ENCODE data around the gene TOB1. TPM values are rescaled to one million over a fixed set of nuclear protein-coding genes. Genes with fewer than 3 reads are reported as not detected.
"Not testable (repeated sequence)": the region's sequence is repeated elsewhere in the genome, so short reads cannot be mapped to it uniquely, and the experiment has no call there.

TOB1 gene
- total RNA-seq, 2 experiments from 2014 or later = 40.7 to 44.7 TPM

DNA sequence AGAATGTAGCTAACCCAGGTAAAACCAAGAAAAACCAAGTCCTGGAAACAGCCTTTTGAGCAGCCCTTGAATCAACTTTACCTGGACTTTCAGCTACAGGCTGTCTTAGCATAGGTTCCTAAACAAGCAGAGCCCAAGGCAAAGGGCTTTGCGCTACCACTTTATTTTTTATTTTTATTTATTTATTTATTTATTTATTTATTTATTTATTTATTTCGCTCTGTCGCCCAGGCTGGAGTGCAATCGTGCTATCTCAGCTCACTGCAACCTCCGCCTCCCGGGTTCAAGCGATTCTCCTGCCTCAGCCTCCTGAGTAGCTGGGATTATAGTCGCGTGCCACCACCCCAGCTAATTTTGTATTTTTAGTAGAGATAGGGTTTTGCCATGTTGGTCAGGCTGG is 10.9 kb upstream of the TOB1 start:
- CTCF ChIA-PET = interaction anchor here (0.7 kb wide), 1 partner anchor 92 kb away, joined by 3 read pairs; no protein-coding TSS in a partner anchor
- H3K4me3 Mint-ChIP-seq; H3K36me3 Mint-ChIP-seq (ENCODE audit: low read depth); H3K27ac Mint-ChIP-seq; H3K9me3 Mint-ChIP-seq; intact Hi-C loops (cut with micrococcal nuclease); H3K27me3 Mint-ChIP-seq (ENCODE audit: low read depth); DNase-seq: not testable (repeated sequence)
- peaks cover 22% of the 10 kb centered on the region for H3K4me1 Mint-ChIP-seq (ENCODE audit: low read depth)

DNA sequence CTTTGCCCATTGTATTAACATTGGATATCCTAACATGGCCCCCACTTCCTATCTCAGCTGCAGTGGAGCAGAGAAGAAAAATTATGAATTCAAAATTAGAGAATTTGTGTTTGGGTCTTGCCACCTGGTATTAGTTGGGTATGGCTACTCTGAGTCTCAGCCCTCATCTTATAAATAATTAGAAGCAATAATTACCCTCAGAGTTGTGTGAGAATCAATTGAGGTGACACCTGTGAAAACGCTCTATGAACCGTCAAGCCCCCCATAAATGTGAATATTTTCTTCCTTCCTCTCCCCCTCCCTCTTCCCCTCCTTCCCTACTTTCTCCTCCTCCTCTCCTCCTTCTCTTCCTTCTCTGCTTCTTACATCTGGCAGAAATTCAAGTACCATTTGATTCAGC is 8.9 kb upstream of the TOB1 start:
- no peak for DNase-seq
- intact Hi-C loops (cut with micrococcal nuclease) = no loop called here
- H3K4me3 Mint-ChIP-seq = no peak overlapping the region
- peaks cover 4% of the 10 kb centered on the region for H3K9me3 Mint-ChIP-seq
- CTCF ChIA-PET = interaction anchor here (1.0 kb wide), 1 partner anchor 9 kb away, joined by 3 read pairs; no protein-coding TSS in a partner anchor
- no peaks in the 10 kb centered on the region for H3K36me3 Mint-ChIP-seq (ENCODE audit: low read depth)
- no peak overlapping the region for H3K27ac Mint-ChIP-seq
- peaks cover 27% of the 10 kb centered on the region for H3K4me1 Mint-ChIP-seq (ENCODE audit: low read depth)
- no peaks in the 10 kb centered on the region for H3K27me3 Mint-ChIP-seq (ENCODE audit: low read depth)

DNA sequence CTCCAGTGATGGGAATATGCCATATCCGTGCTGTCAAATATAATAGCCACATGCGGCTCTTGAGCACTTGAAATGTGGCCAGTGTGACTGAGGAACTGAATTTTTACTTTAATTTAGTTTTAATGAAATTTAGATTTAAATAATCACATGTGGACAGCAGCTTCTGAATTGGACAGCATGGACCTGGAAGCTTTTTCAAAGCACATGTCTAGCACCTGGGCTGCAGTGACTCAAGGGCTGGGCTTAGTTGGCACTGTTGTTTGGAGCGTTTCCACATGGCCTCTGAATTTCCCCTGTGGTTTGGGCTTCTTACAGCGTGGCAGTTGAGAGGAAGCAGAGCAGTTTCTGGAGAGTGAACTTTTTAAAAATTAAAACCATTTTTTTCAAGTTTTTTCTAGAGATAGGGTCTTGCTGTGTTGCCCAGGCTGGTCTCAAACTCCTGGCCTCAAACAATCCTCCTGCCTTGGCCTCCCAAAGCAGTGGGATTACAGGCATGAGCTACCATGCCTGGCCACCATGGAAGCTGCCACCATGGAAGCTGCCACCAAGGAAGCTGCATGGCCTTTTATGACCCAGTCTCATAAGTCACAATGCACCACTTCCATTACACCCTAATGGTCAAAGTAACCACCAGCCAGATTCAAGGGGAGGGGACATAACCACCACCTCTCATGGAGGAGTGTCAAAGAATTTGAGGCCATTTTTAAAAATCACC is 6.7 kb upstream of the TOB1 start:
- Mint-ChIP-seq H3K4me3 (no peak overlapping the region), H3K27ac (peak overlapping the region; percentile 53), H3K9me3 (no peaks in the 10 kb centered on the region), H3K36me3 (ENCODE audit: low read depth) (no peaks in the 10 kb centered on the region), H3K4me1 (ENCODE audit: low read depth) (peaks cover 43% of the 10 kb centered on the region), H3K27me3 (ENCODE audit: low read depth) (no peaks in the 10 kb centered on the region)
- CTCF ChIA-PET = interaction anchor here (0.6 to 4.4 kb wide), 10 partner anchors 12 to 311 kb away, joined by 3 to 9 read pairs (median 4); no protein-coding TSS in a partner anchor
- peak; percentile 85 for DNase-seq
- intact Hi-C loops (cut with micrococcal nuclease) = loop anchor here (1.0 kb wide), 2 partner anchors 14 to 46 kb away; no protein-coding TSS in a partner anchor

DNA sequence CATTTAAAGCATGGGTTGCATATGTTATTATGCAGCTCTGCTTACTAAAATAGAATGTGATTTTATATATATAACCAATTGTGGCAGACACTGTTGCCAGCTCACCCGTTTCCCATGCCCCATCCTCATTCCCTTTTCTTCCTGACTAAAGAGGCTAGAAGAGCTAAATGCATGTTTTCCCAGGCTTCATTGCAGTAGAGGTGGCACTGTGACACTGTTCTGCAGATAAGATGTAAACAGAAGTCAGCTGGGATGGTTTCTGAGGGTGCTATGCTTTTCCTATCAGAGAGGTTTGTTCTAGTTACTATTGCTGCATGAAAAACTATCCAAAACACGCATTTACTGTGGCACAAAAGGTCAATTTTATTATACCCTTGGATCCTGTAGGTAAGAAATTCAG is 5.7 kb upstream of the TOB1 start:
- Mint-ChIP-seq H3K4me1 (ENCODE audit: low read depth) (peaks cover 45% of the 10 kb centered on the region), H3K36me3 (ENCODE audit: low read depth) (no peaks in the 10 kb centered on the region), H3K27ac (peak overlapping the region; percentile 69), H3K27me3 (ENCODE audit: low read depth) (no peaks in the 10 kb centered on the region), H3K4me3 (peak overlapping the region; percentile 56), H3K9me3 (no peaks in the 10 kb centered on the region)
- CTCF ChIA-PET = interaction anchor here (0.7 to 4.4 kb wide), 7 partner anchors 13 to 150 kb away, joined by 3 to 9 read pairs (median 5); no protein-coding TSS in a partner anchor
- intact Hi-C loops (cut with micrococcal nuclease) = loop anchor here (1.0 kb wide), 3 partner anchors 15 to 47 kb away; no protein-coding TSS in a partner anchor
- no peak for DNase-seq

DNA sequence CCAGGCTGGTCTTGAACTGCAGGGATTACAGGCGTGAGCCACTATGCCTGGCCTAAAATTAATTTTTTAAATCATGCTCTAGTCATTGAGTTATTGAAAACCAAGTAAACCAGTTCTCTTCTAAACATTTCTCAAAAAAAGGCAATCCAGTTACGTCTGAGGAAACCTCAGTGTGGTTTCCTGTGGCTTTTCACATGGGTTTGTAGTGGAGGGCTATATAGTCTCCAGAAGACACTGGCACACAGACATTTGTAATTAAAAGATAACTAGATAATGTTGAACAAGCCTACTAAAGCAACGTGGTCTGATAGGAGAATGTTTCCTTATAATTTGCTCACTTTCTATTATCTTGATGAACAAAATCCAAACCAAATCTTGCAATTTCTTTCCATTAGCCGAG is 5.2 kb upstream of the TOB1 start:
- intact Hi-C loops (cut with micrococcal nuclease) = loop anchor here (1.0 kb wide), 1 partner anchor 39 kb away; no protein-coding TSS in a partner anchor
- H3K4me1 Mint-ChIP-seq (ENCODE audit: low read depth) = peaks cover 45% of the 10 kb centered on the region
- H3K36me3 Mint-ChIP-seq (ENCODE audit: low read depth) = no peaks in the 10 kb centered on the region
- no peaks in the 10 kb centered on the region for H3K27me3 Mint-ChIP-seq (ENCODE audit: low read depth)
- CTCF ChIA-PET = interaction anchor here (0.7 to 4.4 kb wide), 5 partner anchors 13 to 150 kb away, joined by 3 to 9 read pairs (median 3); no protein-coding TSS in a partner anchor
- H3K27ac Mint-ChIP-seq = peak overlapping the region; percentile 69
- DNase-seq = peak; percentile 61
- H3K4me3 Mint-ChIP-seq = peak overlapping the region; percentile 56
- H3K9me3 Mint-ChIP-seq = no peaks in the 10 kb centered on the region

DNA sequence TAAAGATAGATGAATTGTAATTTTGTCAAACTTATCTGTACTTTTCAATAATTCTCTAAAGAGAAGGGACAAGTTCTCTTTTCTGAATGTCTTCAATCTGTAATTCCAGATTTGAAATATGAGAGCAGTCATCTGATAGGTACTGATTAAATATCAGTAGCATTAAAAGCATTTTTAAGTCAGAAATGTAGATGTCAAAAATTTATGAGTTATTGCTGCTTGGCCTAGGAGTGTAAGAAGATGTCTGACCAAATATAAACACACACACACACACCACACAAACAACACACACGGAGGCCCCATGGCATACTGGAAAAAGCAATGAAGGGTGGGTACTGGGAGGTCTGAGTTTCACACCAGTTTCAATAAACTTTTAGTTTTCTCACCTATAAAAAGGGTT is 2.4 kb upstream of the TOB1 start:
- H3K27ac Mint-ChIP-seq = no peak overlapping the region
- no peaks in the 10 kb centered on the region for H3K9me3 Mint-ChIP-seq
- peaks cover 6% of the 10 kb centered on the region for H3K36me3 Mint-ChIP-seq (ENCODE audit: low read depth)
- peak overlapping the region; percentile 90 for H3K4me3 Mint-ChIP-seq
- no peaks in the 10 kb centered on the region for H3K27me3 Mint-ChIP-seq (ENCODE audit: low read depth)
- peaks cover 51% of the 10 kb centered on the region for H3K4me1 Mint-ChIP-seq (ENCODE audit: low read depth)
- intact Hi-C loops (cut with micrococcal nuclease) = loop anchor here (5.0 kb wide), 2 partner anchors 161 to 299 kb away; partner anchors contain the start of genes ANKRD40 and NME2
- CTCF ChIA-PET = interaction anchor here (0.7 kb wide), 1 partner anchor 8 kb away, joined by 3 read pairs; no protein-coding TSS in a partner anchor
- DNase-seq = no peak

DNA sequence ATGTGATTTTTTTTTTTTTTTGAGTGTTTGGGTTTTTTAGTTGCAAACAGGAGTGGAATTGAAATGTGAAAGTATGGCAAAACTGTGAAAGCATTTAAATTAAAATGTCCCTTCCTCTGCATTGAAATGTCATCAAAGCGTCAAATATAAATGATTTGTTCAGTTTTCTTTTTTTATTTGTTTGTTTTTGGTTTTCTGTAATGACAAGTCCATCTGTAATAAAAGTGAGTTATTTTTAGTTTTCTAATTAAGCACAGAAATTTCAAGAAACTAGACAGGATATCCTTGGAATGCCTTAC is 1.9 kb upstream of the TOB1 start:
- peaks cover 9% of the 10 kb centered on the region for H3K36me3 Mint-ChIP-seq (ENCODE audit: low read depth)
- no peaks in the 10 kb centered on the region for H3K9me3 Mint-ChIP-seq
- intact Hi-C loops (cut with micrococcal nuclease) = loop anchor here (5.0 kb wide), 2 partner anchors 161 to 299 kb away; partner anchors contain the start of genes ANKRD40 and NME2
- no peaks in the 10 kb centered on the region for H3K27me3 Mint-ChIP-seq (ENCODE audit: low read depth)
- peak overlapping the region; percentile 96 for H3K27ac Mint-ChIP-seq
- H3K4me1 Mint-ChIP-seq (ENCODE audit: low read depth) = peaks cover 52% of the 10 kb centered on the region
- H3K4me3 Mint-ChIP-seq = peak overlapping the region; percentile 90
- DNase-seq = no peak
- CTCF ChIA-PET = interaction anchor here (1.0 kb wide), 1 partner anchor 16 kb away, joined by 3 read pairs; no protein-coding TSS in a partner anchor

DNA sequence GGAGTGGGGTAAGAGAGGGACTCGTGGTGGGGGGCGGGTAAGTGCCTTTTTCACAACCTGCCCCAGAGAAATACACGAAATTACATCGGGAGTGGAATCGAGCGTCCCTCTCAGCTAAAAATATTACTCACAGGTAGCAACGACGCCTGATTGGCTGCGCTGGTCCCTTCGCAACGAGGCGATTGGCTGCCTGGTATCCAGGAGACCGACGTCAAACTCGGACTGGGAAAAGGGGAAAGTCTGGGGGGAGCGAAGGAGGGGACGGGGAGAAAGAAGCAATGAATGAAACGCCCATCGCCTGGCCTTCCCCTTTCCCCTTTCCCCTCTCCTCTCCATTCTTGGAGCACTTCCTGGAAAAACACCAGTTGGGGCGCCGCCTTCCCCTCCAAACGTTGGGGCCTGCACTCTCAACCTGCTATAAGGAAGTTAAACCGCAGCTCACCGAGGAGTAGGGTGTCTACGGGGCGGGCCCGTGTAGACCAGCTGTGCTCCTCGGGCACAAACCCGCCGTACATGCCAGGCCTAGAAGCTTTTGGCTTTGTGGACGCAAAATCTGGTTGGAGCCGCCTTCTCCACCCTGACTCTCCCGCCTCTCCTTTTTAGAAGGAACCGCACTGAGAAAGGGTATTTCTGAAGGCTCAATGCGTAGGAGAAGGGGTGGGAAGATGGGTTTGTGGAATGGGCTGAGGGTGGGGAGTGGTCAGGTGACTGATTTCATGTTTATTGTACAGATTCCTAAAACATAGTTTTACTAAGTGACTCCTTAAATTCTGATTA is 1.4 kb upstream of the TOB1 start:
- no peaks in the 10 kb centered on the region for H3K9me3 Mint-ChIP-seq
- peaks cover 13% of the 10 kb centered on the region for H3K36me3 Mint-ChIP-seq (ENCODE audit: low read depth)
- H3K27ac Mint-ChIP-seq = peak overlapping the region; percentile 96
- no peaks in the 10 kb centered on the region for H3K27me3 Mint-ChIP-seq (ENCODE audit: low read depth)
- peak overlapping the region; percentile 90 for H3K4me3 Mint-ChIP-seq
- DNase-seq = peak; percentile 93
- intact Hi-C loops (cut with micrococcal nuclease) = loop anchor here (1.0 to 5.0 kb wide), 8 partner anchors 20 to 719 kb away; partner anchors contain the start of genes ANKRD40 and NME2
- H3K4me1 Mint-ChIP-seq (ENCODE audit: low read depth) = peaks cover 50% of the 10 kb centered on the region
- CTCF ChIA-PET = interaction anchor here (1.0 to 1.4 kb wide), 3 partner anchors 15 to 88 kb away, joined by 3 to 4 read pairs (median 3); no protein-coding TSS in a partner anchor

DNA sequence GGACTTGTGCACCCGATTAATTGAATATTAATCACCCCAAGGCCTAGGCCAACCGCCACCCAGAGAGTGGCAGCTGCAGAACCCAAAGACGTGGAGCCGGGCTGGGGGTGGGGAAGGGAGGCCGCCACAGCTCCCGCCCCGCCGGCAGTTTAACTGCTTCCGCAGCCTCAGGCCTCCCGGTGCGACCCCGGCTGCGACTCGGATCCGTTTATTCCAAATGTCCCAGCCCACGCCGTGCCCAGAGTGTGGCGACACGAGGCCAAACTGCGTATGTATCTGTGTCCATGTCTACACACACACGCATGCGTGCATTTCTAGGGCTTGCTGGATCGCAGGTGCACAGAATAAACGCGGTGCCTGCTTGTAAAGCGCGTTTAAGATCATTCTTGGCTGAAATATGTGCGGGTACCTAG is 802 bp upstream of the TOB1 start:
- peak overlapping the region; percentile 96 for H3K27ac Mint-ChIP-seq
- peak; percentile 73 for DNase-seq
- intact Hi-C loops (cut with micrococcal nuclease) = loop anchor here (1.0 to 5.0 kb wide), 12 partner anchors 20 to 718 kb away; partner anchors contain the start of genes ANKRD40, LUC7L3, MBTD1 and NME1
- no peaks in the 10 kb centered on the region for H3K9me3 Mint-ChIP-seq
- H3K36me3 Mint-ChIP-seq (ENCODE audit: low read depth) = peaks cover 14% of the 10 kb centered on the region
- no peaks in the 10 kb centered on the region for H3K27me3 Mint-ChIP-seq (ENCODE audit: low read depth)
- H3K4me3 Mint-ChIP-seq = peak overlapping the region; percentile 90
- CTCF ChIA-PET = interaction anchor here (1.2 to 4.6 kb wide), 3 partner anchors 14 to 88 kb away, joined by 3 to 43 read pairs (median 4); no protein-coding TSS in a partner anchor
- peaks cover 46% of the 10 kb centered on the region for H3K4me1 Mint-ChIP-seq (ENCODE audit: low read depth)

DNA sequence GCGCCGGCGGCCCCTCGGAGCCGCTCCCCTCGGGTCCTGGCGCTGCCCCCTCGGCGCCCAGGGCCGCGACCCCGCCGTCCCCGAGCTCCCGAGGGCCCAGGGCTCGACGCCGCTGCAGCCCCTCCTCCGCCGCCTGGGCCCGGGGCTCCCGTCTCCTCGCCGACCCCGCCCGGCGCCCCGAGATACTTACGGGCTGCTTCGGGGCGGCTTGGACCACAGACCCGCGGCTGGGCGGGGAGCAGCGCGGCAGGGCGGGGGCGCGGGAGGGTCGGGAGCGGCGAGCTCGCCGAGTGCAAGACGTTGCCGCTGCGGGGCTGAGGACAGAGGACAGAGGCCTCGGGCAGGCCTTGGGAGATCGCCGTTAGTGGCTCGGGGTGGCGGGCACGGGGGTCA is 290 bp downstream of the TOB1 start:
- no peak for DNase-seq
- Mint-ChIP-seq H3K9me3 (no peaks in the 10 kb centered on the region), H3K27me3 (ENCODE audit: low read depth) (no peaks in the 10 kb centered on the region), H3K36me3 (ENCODE audit: low read depth) (peaks cover 19% of the 10 kb centered on the region), H3K27ac (peak overlapping the region; percentile 71), H3K4me1 (ENCODE audit: low read depth) (peaks cover 45% of the 10 kb centered on the region), H3K4me3 (peak overlapping the region; percentile 90)
- CTCF ChIA-PET = interaction anchor here (1.5 to 4.6 kb wide), 3 partner anchors 10 to 44 kb away, joined by 5 to 43 read pairs (median 9); no protein-coding TSS in a partner anchor
- intact Hi-C loops (cut with micrococcal nuclease) = loop anchor here (1.0 to 5.0 kb wide), 11 partner anchors 14 to 717 kb away; partner anchors contain the start of genes ANKRD40, LUC7L3, MBTD1 and NME1

DNA sequence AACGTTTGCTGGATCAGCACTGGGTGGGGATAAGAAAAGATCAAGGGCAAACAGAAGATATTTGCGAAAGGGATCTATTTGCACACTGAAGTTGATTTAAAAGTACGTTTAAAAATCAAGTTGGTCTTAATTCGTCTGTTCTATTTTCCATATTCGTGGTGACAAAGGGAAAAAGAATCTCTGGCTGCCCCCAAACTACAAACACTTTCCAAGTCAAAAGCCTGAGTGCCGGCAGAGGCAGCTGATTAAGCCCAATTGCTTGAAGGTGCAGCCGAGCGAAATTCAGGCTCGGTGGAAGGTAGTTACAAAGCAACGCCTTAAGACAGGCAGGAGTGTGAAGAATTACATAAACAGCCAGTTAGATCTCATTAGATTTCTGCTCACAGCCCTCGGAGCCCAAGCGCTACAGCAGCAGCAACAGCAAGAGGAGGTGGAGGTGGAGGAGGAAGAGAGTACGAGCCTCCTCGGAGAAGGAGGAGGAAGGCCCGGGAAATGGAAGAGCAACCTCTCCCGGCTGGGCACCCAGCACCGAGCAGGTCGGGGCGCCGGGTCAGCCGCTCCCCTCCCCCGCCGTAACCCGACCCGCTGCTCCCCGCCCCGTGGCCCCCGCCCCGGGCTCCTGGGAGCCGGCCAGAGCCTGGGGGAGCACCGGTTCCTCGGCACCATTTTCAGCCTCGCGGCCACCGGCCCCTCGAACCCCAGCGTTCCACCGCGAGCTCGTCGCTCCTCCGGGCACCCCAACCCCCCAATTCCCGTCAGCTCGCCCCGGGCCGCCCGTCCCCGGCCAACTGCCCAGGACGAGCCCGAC is 890 bp downstream of the TOB1 start:
- H3K4me1 Mint-ChIP-seq (ENCODE audit: low read depth) = peaks cover 47% of the 10 kb centered on the region
- H3K36me3 Mint-ChIP-seq (ENCODE audit: low read depth) = peaks cover 19% of the 10 kb centered on the region
- no peaks in the 10 kb centered on the region for H3K9me3 Mint-ChIP-seq
- H3K27me3 Mint-ChIP-seq (ENCODE audit: low read depth) = no peaks in the 10 kb centered on the region
- peak; percentile 63 for DNase-seq
- H3K4me3 Mint-ChIP-seq = peak overlapping the region; percentile 97
- intact Hi-C loops (cut with micrococcal nuclease) = loop anchor here (1.0 to 5.0 kb wide), 5 partner anchors 13 to 302 kb away; partner anchors contain the start of genes ANKRD40 and NME2
- peak overlapping the region; percentile 96 for H3K27ac Mint-ChIP-seq
- CTCF ChIA-PET = interaction anchor here (1.5 to 4.6 kb wide), 3 partner anchors 9 to 44 kb away, joined by 5 to 43 read pairs (median 9); no protein-coding TSS in a partner anchor
